ENCODE results near the gene SLC45A1. TPM values are rescaled to one million over a fixed set of nuclear protein-coding genes. Genes with fewer than 3 reads are reported as not detected.

Gene SLC45A1
- total and polyA plus RNA-seq, 2 of the 4 experiments (the other 2 are of a cell fraction) = 0.72 to 3.9 TPM

- peaks cover 27 to 56% of the 10 kb centered on the region in 2 experiments for H3K79me1 ChIP-seq (ENCODE audit: low read depth in 1 of 2, low read length in 2 of 2)
- no peak overlapping the region for H2BK120ac ChIP-seq (ENCODE audit: low read depth, low read length)
- no peak for TF ChIP-seq RCOR1 (IDR thresholded peaks at IDR 0.05; ENCODE audit: insufficient replicate concordance, low read length)
- TF ChIP-seq CHD1 (IDR thresholded peaks at IDR 0.05; ENCODE audit: low read depth, low read length) = no peak
- no peak for TF ChIP-seq FOS (IDR thresholded peaks at IDR 0.05; ENCODE audit: low read depth, low read length)
- no peak for TF ChIP-seq USF2 (IDR thresholded peaks at IDR 0.05; ENCODE audit: low read depth, low read length)
- no peak for TF ChIP-seq POLR2A (IDR thresholded peaks at IDR 0.05; ENCODE audit: low read depth, low read length)
- H3K18ac ChIP-seq (ENCODE audit: low read depth, low read length) = no peak overlapping the region
- H3K4me1 ChIP-seq (ENCODE audit: control insufficient read depth, insufficient read depth, low read length) = peaks cover 9% of the 10 kb centered on the region
- intact Hi-C loops (cut with micrococcal nuclease) = no loop called here
- 92% methylated on average over 9 of the region's 24 CpGs; no CpG with 5 or more reads in 1 of the 2 experiments for WGBS, 2 experiments (ENCODE audit: extremely low coverage in 2 of 2, insufficient read length in 1 of 2)
- H3K27ac ChIP-seq (ENCODE audit: insufficient read depth, low read length) = no peak overlapping the region
- no peak overlapping the region for H4K91ac ChIP-seq (ENCODE audit: insufficient read depth, low read depth, low read length)
- H3K27me3 ChIP-seq (ENCODE audit: control insufficient read depth, insufficient read depth, low read length) = no peaks in the 10 kb centered on the region
- no peak overlapping the region for H2BK5ac ChIP-seq (ENCODE audit: low read depth, low read length, poor library complexity, severe bottlenecking)
- H4K20me1 ChIP-seq (ENCODE audit: insufficient read depth, low read length) = peaks cover 27% of the 10 kb centered on the region; the same call in 1 of the 2 replicates
- no peak overlapping the region for H3K9ac ChIP-seq (ENCODE audit: low read depth, low read length)
- no peak overlapping the region for H3K4me3 ChIP-seq (ENCODE audit: insufficient read depth, low read depth, low read length)
- no peak overlapping the region for H2BK20ac ChIP-seq (ENCODE audit: low read depth, low read length)
- H3K9me1 ChIP-seq (ENCODE audit: insufficient read depth, low read length) = peaks cover 2% of the 10 kb centered on the region; the same call in 1 of the 2 replicates
- H4K5ac ChIP-seq (ENCODE audit: low read depth, low read length) = no peak overlapping the region
- no peak for DNase-seq
- ATAC-seq (ENCODE audit: low read depth) = no peak
- POLR2A ChIA-PET (ENCODE audit: unreplicated experiment) = no interaction called here
- dilution Hi-C loops (cut with HindIII; ENCODE audit: low sequenced_read_pairs, unreplicated experiment) = no loop called here
- CTCF ChIA-PET = no interaction called here
- H3K9me3 ChIP-seq (ENCODE audit: control insufficient read depth, insufficient read depth, low read length) = no peaks in the 10 kb centered on the region
- no peak overlapping the region for H3K4me2 ChIP-seq (ENCODE audit: low read depth, low read length)
- no peak overlapping the region for H2AK5ac ChIP-seq (ENCODE audit: low read depth, low read length)
- no peak overlapping the region for H2AK9ac ChIP-seq (replicated peaks; ENCODE audit: low read depth, low read length, poor library complexity)
- no peak overlapping the region for H4K8ac ChIP-seq (ENCODE audit: low read depth in 2 of 2, low read length in 2 of 2)
- H3K23ac ChIP-seq (ENCODE audit: low read depth, low read length) = no peak overlapping the region
- peak overlapping the region; percentile 5 for H2AFZ ChIP-seq (replicated peaks; ENCODE audit: low read length, poor library complexity)
- H3K56ac ChIP-seq (ENCODE audit: extremely low read depth, insufficient read depth, low read length) = no peak overlapping the region
- peaks cover 77% of the 10 kb centered on the region for H3K36me3 ChIP-seq (ENCODE audit: control insufficient read depth, insufficient read depth, low read length)
- no peak overlapping the region for H3K14ac ChIP-seq (replicated peaks; ENCODE audit: low read depth, low read length)
- no peak overlapping the region for H2BK15ac ChIP-seq (ENCODE audit: low read depth, low read length)
- H3K4ac ChIP-seq (ENCODE audit: low read depth, low read length) = no peak overlapping the region
- in situ Hi-C loops (cut with MboI; ENCODE audit: low sequenced_read_pairs) = no loop called here
- BruUV-seq (replicated peaks) = no TSS peak
Measured at GRCh38 chr1:8355439-8356255, 37.7 kb downstream of the SLC45A1 start.

Data from IMR-90 (cell line).